Stimulated activated CD8-positive, alpha-beta memory T cell treated with anti-CD3 and anti-CD28 coated beads, Interleukin-4, amount 100 ng/mL, for 48 hours (primary cell): Measurements from ENCODE around the gene ELMO1.

Experiments used
- DNase-seq: peaks from one replicate; pipeline ENCODE4 v3.0.0-alpha.2; 2020

ELMO1 gene

DNA sequence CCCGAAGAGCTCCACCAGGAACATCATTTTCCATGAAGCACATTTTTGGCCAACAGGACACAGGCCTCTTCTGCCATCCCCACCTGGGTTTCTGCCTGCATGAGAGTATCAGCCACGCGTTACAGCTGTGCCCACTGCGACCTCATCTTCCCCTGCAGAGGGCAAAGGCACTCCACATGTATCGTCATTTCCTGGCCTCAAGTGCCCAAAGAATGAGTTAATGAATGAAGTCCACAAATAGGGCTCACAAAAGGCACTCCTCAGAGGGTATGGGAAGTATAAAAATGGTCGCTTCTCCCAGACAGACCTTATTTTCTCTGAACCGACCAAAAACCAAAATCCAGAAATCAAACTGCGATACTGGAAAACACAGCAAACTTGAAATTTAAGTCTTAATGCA lies 18.5 kb downstream of the ELMO1 start:
- no peak for DNase-seq

DNA sequence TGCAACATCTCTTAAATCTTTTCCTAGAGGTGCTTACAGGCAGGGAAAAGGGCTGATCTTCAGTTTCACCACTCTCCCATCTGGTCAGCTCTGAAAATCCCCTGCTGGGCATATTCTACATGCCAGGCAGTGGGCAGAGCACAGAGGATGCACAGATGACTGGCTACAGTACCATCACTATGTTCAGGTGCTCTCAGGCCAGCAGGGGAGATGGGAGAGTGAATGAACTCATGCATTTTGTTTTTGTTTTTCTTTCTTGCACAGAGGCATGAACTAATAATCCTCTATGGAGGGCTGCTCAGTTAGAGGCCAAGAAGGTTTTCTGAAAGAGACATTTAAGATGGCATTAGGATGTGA lies 19.3 kb downstream of the ELMO1 start:
- no peak for DNase-seq

GRCh38 chr7:37428681-37429434 lies 19.8 kb downstream of the ELMO1 start:
- no peak for DNase-seq

DNA sequence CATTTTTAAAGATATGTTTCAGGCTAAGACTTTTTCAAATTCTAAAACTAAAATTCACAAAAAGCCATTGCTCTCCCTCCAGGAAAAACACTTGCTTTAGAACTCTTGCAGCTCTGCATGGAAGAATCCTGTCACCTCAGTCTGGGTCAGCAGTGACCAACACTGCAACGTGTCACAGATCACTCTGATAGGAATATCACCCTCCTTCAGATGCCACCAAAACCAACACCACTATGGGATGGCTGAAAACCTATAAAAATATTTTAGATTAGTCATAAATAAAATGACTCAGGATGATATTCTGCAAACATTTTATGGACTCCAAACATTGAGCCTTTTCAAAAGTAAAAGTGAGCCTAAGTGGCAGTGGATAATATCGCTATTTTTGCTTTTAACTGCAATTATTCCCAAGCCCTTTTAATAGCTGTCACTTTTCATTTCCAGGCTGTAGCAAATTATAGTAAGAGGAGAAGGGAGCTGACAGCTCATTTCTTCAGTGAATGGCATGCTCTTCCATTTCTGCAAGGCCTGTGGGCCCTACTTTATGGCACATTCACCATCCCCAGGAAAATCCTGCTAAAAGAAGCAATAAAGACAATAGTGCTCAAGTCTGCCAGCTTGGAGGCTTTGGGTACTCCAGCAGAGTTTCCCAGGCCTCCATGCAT lies 21.3 kb downstream of the ELMO1 start:
- DNase-seq: no peak

DNA sequence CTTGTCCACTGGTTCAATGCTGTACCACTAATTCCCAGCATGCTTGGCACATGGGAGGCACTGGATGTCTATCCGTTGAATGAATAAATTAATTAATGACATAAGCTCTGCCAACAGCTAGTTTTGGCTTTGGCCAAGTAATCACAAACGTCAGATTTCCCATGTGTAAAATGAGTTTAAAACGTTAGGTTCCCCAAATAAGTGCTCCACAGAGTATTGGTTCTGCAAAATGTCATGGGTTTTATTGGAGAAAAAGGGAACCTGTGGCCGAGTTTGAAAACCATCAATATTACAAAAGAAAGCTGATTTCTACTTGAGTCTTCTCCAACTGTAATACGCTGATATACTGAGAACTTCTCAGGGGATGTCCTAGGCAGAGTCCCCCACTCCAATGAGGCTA lies 23.2 kb downstream of the ELMO1 start:
- DNase-seq: no peak

DNA sequence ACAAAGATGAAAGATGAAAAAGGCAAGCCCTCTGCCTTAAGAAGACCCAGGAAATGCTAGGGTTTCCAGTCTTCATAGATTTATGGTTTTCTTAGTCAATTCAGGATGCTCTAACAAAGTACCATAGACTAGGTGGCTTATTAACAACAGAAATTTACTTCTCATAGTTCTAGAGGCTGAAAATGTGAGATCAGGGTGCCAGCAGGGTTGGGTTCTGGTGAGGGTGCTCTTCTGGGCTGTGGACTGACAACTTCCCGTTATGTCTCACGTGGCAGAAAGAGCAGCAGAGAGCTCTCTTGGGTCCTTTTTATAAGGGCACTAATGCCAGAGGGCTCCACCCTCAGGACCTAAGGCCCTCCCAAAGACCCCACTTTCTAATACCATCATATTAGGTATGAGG lies 23.7 kb downstream of the ELMO1 start:
- no peak for DNase-seq

GRCh38 chr7:37424521-37424920 lies 24.1 kb downstream of the ELMO1 start:
- no peak for DNase-seq

DNA sequence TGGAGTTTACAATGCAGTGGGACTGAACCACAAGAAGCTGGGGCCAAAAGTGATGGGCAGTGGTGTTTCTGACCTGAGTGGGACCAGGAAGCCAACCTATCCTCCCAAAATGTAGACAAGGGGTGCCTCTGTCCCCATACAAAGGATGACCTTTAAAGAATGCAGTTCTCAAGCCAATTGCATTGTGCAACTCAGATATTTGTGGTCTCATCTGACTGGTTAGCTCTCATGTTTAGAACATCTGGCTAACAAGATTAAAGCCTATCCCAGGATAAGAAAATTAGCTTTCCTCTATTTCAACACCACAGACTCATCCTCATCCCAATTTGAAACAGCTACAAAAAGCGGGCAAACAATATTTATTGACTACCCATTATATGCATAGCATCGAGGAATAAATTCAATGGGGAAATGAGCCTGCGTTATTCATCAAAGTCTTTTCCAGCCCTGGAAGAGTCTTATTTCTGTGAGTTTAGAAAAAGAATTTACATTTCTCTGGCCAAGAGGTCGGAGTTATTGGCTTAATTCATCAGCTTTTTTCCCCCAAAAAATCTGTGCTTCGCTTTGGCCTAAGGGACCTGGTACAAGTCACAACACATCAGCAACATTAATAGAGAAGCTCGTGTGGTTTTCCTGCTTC lies 26.7 kb downstream of the ELMO1 start:
- DNase-seq: no peak

- DNase-seq: no peak
Observed at GRCh38 chr7:37420946-37421695, 27.5 kb downstream of the ELMO1 start.

DNA sequence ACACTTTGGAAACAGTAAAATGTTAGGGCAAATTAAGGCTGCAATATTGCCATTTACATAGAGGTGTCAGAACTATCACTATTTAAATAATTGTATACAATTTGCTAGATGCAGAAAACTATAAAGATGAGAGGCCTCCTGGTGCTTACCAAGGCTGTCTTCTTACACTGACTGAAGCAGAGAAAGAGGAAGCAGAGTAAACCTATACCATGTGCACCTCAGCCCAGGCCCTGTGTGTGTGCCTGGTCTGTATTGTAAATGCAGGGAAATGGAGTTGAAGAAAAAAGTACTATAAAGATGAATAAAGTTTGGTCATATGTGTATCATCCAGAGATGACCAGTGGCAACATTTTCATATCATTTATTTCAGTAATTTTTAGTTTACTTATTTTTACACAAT lies 29.2 kb downstream of the ELMO1 start:
- no peak for DNase-seq

- no peak for DNase-seq
Observed at GRCh38 chr7:37418381-37418780, 30.3 kb downstream of the ELMO1 start.

- DNase-seq: no peak
Observed at GRCh38 chr7:37417107-37417474, 31.6 kb downstream of the ELMO1 start.

- no peak for DNase-seq
Observed at GRCh38 chr7:37416378-37417106, 32.1 kb downstream of the ELMO1 start.

DNA sequence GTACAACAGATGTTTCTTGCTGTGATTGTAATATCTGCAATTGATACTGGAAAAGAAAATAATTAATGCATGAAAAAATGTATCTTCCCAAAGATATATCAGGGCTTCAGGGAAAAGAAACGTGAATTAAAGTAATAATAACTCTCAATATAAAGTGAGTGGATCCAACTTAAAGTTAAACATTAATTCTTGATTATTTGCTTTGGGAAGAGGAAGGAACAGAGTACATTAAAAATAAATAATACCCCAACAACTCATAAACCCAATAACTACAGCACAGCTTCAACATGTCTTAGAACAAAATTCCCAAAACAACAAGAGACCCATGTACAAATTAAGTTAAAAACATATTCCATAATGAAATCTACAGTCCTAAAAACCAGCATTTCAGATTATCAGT lies 33.0 kb downstream of the ELMO1 start:
- no peak for DNase-seq

GRCh38 chr7:37414352-37414983 lies 34.2 kb downstream of the ELMO1 start:
- no peak for DNase-seq

- DNase-seq: peak; percentile 60
Observed at GRCh38 chr7:37411444-37412034, 37.1 kb downstream of the ELMO1 start.

DNA sequence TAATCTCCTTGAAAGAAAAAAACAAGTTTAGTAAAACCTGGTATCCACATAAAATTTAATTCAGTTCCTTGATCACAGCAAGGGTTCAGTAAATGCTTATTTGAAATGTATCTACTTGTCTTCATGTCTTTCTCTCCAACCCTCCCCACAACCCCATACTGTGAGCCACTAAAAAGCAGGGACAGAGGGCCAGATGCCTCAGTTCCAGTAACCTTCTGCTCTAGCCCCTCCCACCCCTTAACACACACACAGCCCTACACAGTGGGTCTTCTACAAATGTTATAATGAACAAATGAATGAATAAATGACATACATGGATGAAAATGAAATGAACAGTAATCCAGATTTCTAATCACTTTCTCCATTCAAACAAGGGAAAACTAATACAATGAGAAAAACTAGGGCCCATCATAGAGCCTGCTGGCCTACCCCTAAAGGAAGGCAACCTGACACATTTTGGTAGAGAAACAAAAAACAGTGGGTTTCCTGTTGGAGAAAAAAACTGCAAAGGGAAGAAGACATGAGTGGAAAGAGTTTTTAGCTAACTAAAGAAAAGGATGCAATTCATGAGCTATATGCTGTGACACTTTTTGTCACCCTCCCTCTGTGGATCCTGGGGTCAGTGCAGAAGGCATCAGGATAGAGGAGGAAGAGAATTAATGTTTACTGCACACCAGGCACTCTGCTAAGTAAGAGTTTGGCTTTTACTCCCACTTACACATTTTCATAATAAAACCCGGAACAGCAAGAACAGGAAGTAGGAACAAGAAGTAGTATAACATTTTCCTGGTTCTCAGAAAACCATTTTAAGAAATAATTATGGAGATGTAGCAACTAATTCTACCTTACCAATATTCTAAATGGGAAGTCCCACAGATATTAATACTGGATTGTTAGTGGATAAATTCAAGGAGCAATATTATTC lies 38.1 kb downstream of the ELMO1 start:
- DNase-seq: no peak

DNA sequence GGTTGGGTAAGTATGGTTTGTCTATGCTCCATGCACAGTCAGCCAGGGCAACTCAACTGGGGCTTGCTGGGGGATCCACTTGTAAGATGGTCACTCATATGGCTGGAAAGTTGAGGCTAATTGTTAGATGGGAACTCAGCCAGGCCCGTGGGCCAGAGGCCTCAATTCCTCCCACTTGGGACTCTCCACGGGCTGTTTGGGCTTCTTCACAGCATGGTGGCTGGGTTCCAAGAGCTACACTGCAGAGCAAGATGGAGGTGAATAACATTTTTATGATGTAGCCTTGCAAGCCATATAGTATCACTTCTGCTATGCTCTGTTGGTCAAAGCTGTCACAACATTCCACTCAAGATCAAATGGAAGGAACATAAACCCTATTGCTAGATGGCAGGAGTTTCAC lies 39.2 kb downstream of the ELMO1 start:
- DNase-seq: no peak

GRCh38 chr7:37408291-37409228 lies 40.1 kb downstream of the ELMO1 start:
- DNase-seq: no peak
